OCI-LY3 (cell line): Measurements from ENCODE around the gene PPP3CB.

Experiments used
- EZH2phosphoT487 ChIP-seq: fragments of 200-600 bp; shearing (Covaris generic); IDR thresholded peaks from 2 replicates; pipeline ENCODE4 v1.6.1; 2018; ENCODE audit warnings: antibody characterized with exemption, mixed run types, low read depth
- TF ChIP-seq, protein P1 (sequence below): fragments of 200-600, 300-600 bp; sonication (generic); IDR thresholded peaks from 2 replicates; pipeline ENCODE4 v1.5.1; 2014; ENCODE audit warnings: antibody characterized with exemption, low read length, low read depth

GRCh38 chr10:73522263-73522662 lies 26.4 kb upstream of the PPP3CB start:
- TF ChIP-seq, protein P1, sequence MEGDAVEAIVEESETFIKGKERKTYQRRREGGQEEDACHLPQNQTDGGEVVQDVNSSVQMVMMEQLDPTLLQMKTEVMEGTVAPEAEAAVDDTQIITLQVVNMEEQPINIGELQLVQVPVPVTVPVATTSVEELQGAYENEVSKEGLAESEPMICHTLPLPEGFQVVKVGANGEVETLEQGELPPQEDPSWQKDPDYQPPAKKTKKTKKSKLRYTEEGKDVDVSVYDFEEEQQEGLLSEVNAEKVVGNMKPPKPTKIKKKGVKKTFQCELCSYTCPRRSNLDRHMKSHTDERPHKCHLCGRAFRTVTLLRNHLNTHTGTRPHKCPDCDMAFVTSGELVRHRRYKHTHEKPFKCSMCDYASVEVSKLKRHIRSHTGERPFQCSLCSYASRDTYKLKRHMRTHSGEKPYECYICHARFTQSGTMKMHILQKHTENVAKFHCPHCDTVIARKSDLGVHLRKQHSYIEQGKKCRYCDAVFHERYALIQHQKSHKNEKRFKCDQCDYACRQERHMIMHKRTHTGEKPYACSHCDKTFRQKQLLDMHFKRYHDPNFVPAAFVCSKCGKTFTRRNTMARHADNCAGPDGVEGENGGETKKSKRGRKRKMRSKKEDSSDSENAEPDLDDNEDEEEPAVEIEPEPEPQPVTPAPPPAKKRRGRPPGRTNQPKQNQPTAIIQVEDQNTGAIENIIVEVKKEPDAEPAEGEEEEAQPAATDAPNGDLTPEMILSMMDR: no peak
- no peak for TF ChIP-seq EZH2phosphoT487
